Lower leg skin (tissue), 3 donors: ENCODE data around the gene ANTXR1.

Experiments used
- CTCF ChIP-seq, 3 donors: fragments of 450-650 bp; IDR thresholded peaks; one replicate each; pipeline ENCODE4 v1.5.1; 2016; ENCODE audit warnings: antibody characterized with exemption in 3 of 3, mild to moderate bottlenecking in 3 of 3, moderate library complexity in 2 of 3
- POLR2A ChIP-seq, 2 donors: fragments of 450-650 bp; IDR thresholded peaks; one replicate each; pipeline ENCODE4 v1.6.1; 2016 to 2017; ENCODE audit warnings: antibody characterized with exemption in 2 of 2, mild to moderate bottlenecking in 1 of 2, moderate library complexity in 1 of 2

- TF ChIP-seq CTCF (IDR thresholded peaks at IDR 0.05) (no peak), POLR2A (IDR thresholded peaks at IDR 0.05) (no peak)
These were observed 33.3 kb downstream of the ANTXR1 start for GRCh38 chr2:69046221-69046662.
